Mesenchymal stem cell (in vitro differentiated cells and primary cell): ENCODE results near the gene IGF2BP1.
A peak's percentile ranks its signal among the peaks of the same experiment; 100 is the strongest.

Source experiments
- DNase-seq: peaks from one replicate; pipeline ENCODE4 v3.0.0-alpha.2; 2013
- H2AFZ ChIP-seq: one replicate; pipeline ENCODE4 v1.6.1; 2013; ENCODE audit warnings: low read depth, mild to moderate bottlenecking, control low read depth, inconsistent platforms, low read length, moderate library complexity
- H2AK5ac ChIP-seq: 2 replicates; pipeline ENCODE4 v1.6.1; 2013; ENCODE audit warnings: low read length, moderate library complexity, mild to moderate bottlenecking, inconsistent platforms; ENCODE audit not compliant: severe bottlenecking
- H2BK120ac ChIP-seq: one replicate; pipeline ENCODE4 v1.6.1; 2013; ENCODE audit warnings: low read depth, mild to moderate bottlenecking, inconsistent platforms, low read length, moderate library complexity
- H2BK12ac ChIP-seq, 2 experiments: one replicate each; pipeline ENCODE4 v1.6.1; 2013; ENCODE audit warnings: inconsistent platforms in 2 of 2, low read length in 2 of 2, mild to moderate bottlenecking in 2 of 2, moderate library complexity in 2 of 2, control low read depth in 1 of 2
- H2BK15ac ChIP-seq: one replicate; pipeline ENCODE4 v1.6.1; 2013; ENCODE audit warnings: mild to moderate bottlenecking, low read depth, inconsistent platforms; ENCODE audit not compliant: poor library complexity, severe bottlenecking
- H2BK5ac ChIP-seq: 2 replicates; pipeline ENCODE4 v1.6.1; 2013; ENCODE audit warnings: low read depth, mild to moderate bottlenecking, low read length, control low read depth, inconsistent platforms; ENCODE audit not compliant: poor library complexity, severe bottlenecking
- H3K14ac ChIP-seq, 2 experiments: one replicate each; pipeline ENCODE4 v1.6.1; 2013; ENCODE audit warnings: inconsistent platforms in 2 of 2, low read length in 2 of 2, control low read depth in 1 of 2, mild to moderate bottlenecking in 1 of 2, moderate library complexity in 1 of 2
- H3K18ac ChIP-seq, 2 experiments: one replicate each; pipeline ENCODE4 v1.6.1; 2013; ENCODE audit warnings: inconsistent platforms in 2 of 2, low read length in 2 of 2, control low read depth in 1 of 2, low read depth in 1 of 2, mild to moderate bottlenecking in 1 of 2
- H3K23ac ChIP-seq, 2 experiments: one replicate each; pipeline ENCODE4 v1.6.1; 2013; ENCODE audit warnings: inconsistent platforms in 2 of 2, low read length in 2 of 2, mild to moderate bottlenecking in 2 of 2, moderate library complexity in 2 of 2, control low read depth in 1 of 2
- H3K27ac ChIP-seq: 2 replicates; pipeline ENCODE4 v1.5.1; 2013; ENCODE audit warnings: mild to moderate bottlenecking, moderate library complexity, low read length, control low read depth, inconsistent platforms; ENCODE audit not compliant: poor library complexity, severe bottlenecking
- H3K27me3 ChIP-seq, 2 experiments: 2 replicates each; pipeline versions ENCODE4 v1.6.1 to v1.7.0; 2013; ENCODE audit warnings: low read length in 2 of 2, mild to moderate bottlenecking in 2 of 2, moderate library complexity in 2 of 2, control low read depth in 1 of 2, inconsistent platforms in 1 of 2; ENCODE audit not compliant: control insufficient read depth in 1 of 2, insufficient read depth in 1 of 2
- H3K36me3 ChIP-seq, 2 experiments: 2 replicates each; pipeline versions ENCODE4 v1.6.1 to v1.7.0; 2013; ENCODE audit warnings: low read length in 2 of 2, control low read depth in 1 of 2, inconsistent platforms in 1 of 2, low read depth in 1 of 2, mild to moderate bottlenecking in 1 of 2; ENCODE audit not compliant: insufficient read depth in 2 of 2, control insufficient read depth in 1 of 2
- H3K4ac ChIP-seq, 2 experiments: one replicate each; pipeline ENCODE4 v1.6.1; 2013; ENCODE audit warnings: inconsistent platforms in 2 of 2, low read length in 2 of 2, mild to moderate bottlenecking in 2 of 2, moderate library complexity in 2 of 2, control low read depth in 1 of 2, low read depth in 1 of 2
- H3K4me1 ChIP-seq: 2 replicates; pipeline ENCODE4 v1.6.1; 2013; ENCODE audit warnings: low read depth, low read length, control low read depth; ENCODE audit not compliant: control insufficient read depth, insufficient read depth
- H3K4me2 ChIP-seq: 2 replicates; pipeline ENCODE4 v1.6.1; 2013; ENCODE audit warnings: low read length, mild to moderate bottlenecking, inconsistent platforms; ENCODE audit not compliant: poor library complexity, severe bottlenecking
- H3K4me3 ChIP-seq, 2 experiments: 2 replicates each; pipeline versions ENCODE4 v1.5.1 to v1.7.0; 2013; ENCODE audit warnings: low read length in 2 of 2, mild to moderate bottlenecking in 2 of 2, control low read depth in 1 of 2, low read depth in 1 of 2; ENCODE audit not compliant: insufficient read depth in 1 of 2
- H3K79me1 ChIP-seq: replicated peaks from 2 replicates; pipeline ENCODE4 v1.6.1; 2013; ENCODE audit warnings: mild to moderate bottlenecking, control low read depth, low read length, inconsistent platforms; ENCODE audit not compliant: poor library complexity, severe bottlenecking
- H3K9ac ChIP-seq: 2 replicates; pipeline ENCODE4 v1.7.0; 2013; ENCODE audit warnings: mild to moderate bottlenecking, low read length, moderate library complexity
- H3K9me3 ChIP-seq: 2 replicates; pipeline ENCODE4 v1.7.0; 2013; ENCODE audit warnings: mild to moderate bottlenecking, low read length; ENCODE audit not compliant: control insufficient read depth
- H4K8ac ChIP-seq: one replicate; pipeline ENCODE4 v1.6.1; 2013; ENCODE audit warnings: inconsistent platforms, mild to moderate bottlenecking, low read length, moderate library complexity
- H4K91ac ChIP-seq: one replicate; pipeline ENCODE4 v1.6.1; 2013; ENCODE audit warnings: mild to moderate bottlenecking, low read length, inconsistent platforms
- WGBS: methylation state at CpG from one replicate; pipeline ENCODE4 v1.1.7; 2013; ENCODE audit warnings: mixed read lengths; 5-methylcytosine and 5-hydroxymethylcytosine counted together

Gene IGF2BP1

GRCh38 chr17:48960834-48961515 lies 36.2 kb upstream of the IGF2BP1 start:
- Histone ChIP-seq H2AFZ (peak overlapping the region; percentile 29), H3K4ac (peak overlapping the region in 1 of 2 experiments; percentile 51), H2BK15ac (peak overlapping the region; percentile 52), H4K91ac (no peak overlapping the region), H3K9ac (peak overlapping the region; percentile 77), H3K9me3 (no peaks in the 10 kb centered on the region), H2BK12ac (peak overlapping the region; percentile 19 to 76), H3K27ac (no peak overlapping the region), H3K14ac (no peak overlapping the region), H3K4me1 (peaks cover 17% of the 10 kb centered on the region), H2BK5ac (no peak overlapping the region), H2BK120ac (no peak overlapping the region), H3K4me3 (peak overlapping the region in 1 of 2 experiments; percentile 55), H2AK5ac (no peak overlapping the region), H3K79me1 (no peaks in the 10 kb centered on the region), H3K18ac (peak overlapping the region in 1 of 2 experiments; percentile 64), H3K4me2 (no peak overlapping the region), H3K36me3 (no peaks in the 10 kb centered on the region), H3K23ac (peak overlapping the region in 1 of 2 experiments; percentile 61), H3K27me3 (no peaks in the 10 kb centered on the region), H4K8ac (peak overlapping the region; percentile 78)
- DNase-seq = no peak
- 48% methylated on average over 11 of the region's 11 CpGs for WGBS

- Histone ChIP-seq H3K9me3 (no peaks in the 10 kb centered on the region), H2BK5ac (no peak overlapping the region), H2BK120ac (no peak overlapping the region), H3K23ac (no peak overlapping the region), H3K36me3 (no peaks in the 10 kb centered on the region), H3K4me1 (peaks cover 17% of the 10 kb centered on the region), H3K27me3 (no peaks in the 10 kb centered on the region), H4K91ac (no peak overlapping the region), H3K79me1 (no peaks in the 10 kb centered on the region), H2AFZ (no peak overlapping the region), H3K9ac (peak overlapping the region; percentile 77), H3K4me3 (peak overlapping the region in 1 of 2 experiments; percentile 55), H2BK12ac (peak overlapping the region; percentile 12 to 19), H2BK15ac (peak overlapping the region; percentile 52), H3K27ac (no peak overlapping the region), H4K8ac (peak overlapping the region; percentile 76), H3K18ac (peak overlapping the region in 1 of 2 experiments; percentile 54), H3K14ac (no peak overlapping the region), H3K4ac (peak overlapping the region in 1 of 2 experiments; percentile 2), H2AK5ac (no peak overlapping the region), H3K4me2 (no peak overlapping the region)
- WGBS = 36% methylated on average over 3 of the region's 10 CpGs
- DNase-seq = peak; percentile 66
Observed at GRCh38 chr17:48961516-48962233, 35.5 kb upstream of the IGF2BP1 start.

DNA sequence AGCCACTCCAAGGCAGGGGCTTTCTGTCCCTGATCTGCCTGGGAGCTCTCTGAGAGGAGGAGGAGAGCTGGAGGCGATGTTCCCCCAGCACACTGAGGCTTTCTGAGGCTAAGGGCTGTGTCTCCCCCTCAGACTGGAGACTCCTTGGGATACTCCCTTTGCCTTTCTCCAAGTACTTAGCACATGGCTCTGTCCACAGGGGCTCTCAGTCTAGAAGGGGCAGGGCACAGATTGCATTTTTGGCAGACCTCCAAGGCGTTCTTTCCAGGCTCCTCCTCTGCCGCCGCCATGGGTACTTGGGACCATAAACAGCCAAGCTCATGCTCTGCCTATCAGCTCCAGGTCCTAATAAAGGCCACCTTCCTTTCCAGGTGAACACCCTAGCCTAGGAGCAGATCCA lies 27.0 kb upstream of the IGF2BP1 start:
- H3K79me1 ChIP-seq = no peaks in the 10 kb centered on the region
- no peak overlapping the region for H2BK5ac ChIP-seq
- H2AK5ac ChIP-seq = peak overlapping the region; percentile 47
- no peak overlapping the region for H4K8ac ChIP-seq
- H3K4ac ChIP-seq = peak overlapping the region in 1 of 2 experiments; percentile 43
- H3K4me2 ChIP-seq = no peak overlapping the region
- peak overlapping the region; percentile 16 to 55 for H3K18ac ChIP-seq
- H3K36me3 ChIP-seq = no peaks in the 10 kb centered on the region
- H4K91ac ChIP-seq = no peak overlapping the region
- peak; percentile 29 for DNase-seq
- no peaks in the 10 kb centered on the region for H3K27me3 ChIP-seq
- H2BK120ac ChIP-seq = no peak overlapping the region
- H2BK12ac ChIP-seq = peak overlapping the region; percentile 29 to 87
- no peak overlapping the region for H3K9ac ChIP-seq
- H3K23ac ChIP-seq = no peak overlapping the region
- peak overlapping the region in 1 of 2 experiments; percentile 53 for H3K14ac ChIP-seq
- peaks cover 14% of the 10 kb centered on the region for H3K4me1 ChIP-seq
- no peaks in the 10 kb centered on the region for H3K9me3 ChIP-seq
- no peak overlapping the region for H3K4me3 ChIP-seq
- 71% methylated on average over 4 of the region's 4 CpGs for WGBS
- peak overlapping the region; percentile 47 for H2AFZ ChIP-seq
- H3K27ac ChIP-seq = no peak overlapping the region
- peak overlapping the region; percentile 28 for H2BK15ac ChIP-seq
